ENCODE results near the gene SHC3.

The SHC3 gene

GRCh38 chr9:88969646-88970373 is 208.8 kb downstream of the SHC3 start:
- TF ChIP-seq FOXM1 (IDR thresholded peaks at IDR 0.05; ENCODE audit: borderline replicate concordance, low read depth) (no peak), MAX (IDR thresholded peaks at IDR 0.05) (0 out of 2 replicates have a peak, but pooled peaks have one; percentile 30)

- TF ChIP-seq CEBPB (IDR thresholded peaks at IDR 0.05) (no peak), FOXM1 (IDR thresholded peaks at IDR 0.05; ENCODE audit: borderline replicate concordance, low read depth) (no peak), TEAD4 (IDR thresholded peaks at IDR 0.05) (no peak), REST (IDR thresholded peaks at IDR 0.05; ENCODE audit: low read depth) (no peak), RAD21 (IDR thresholded peaks at IDR 0.05; ENCODE audit: low read depth) (no peak), MAX (IDR thresholded peaks at IDR 0.05) (no peak), TAF1 (IDR thresholded peaks at IDR 0.05; ENCODE audit: low read depth) (no peak), TCF12 (IDR thresholded peaks at IDR 0.05; ENCODE audit: low read depth) (no peak)
Observed at GRCh38 chr9:88968799-88969198, 209.8 kb downstream of the SHC3 start.

- TF ChIP-seq TAF1 (IDR thresholded peaks at IDR 0.05; ENCODE audit: low read depth) = no peak
- no peak for TF ChIP-seq ZBTB7A (IDR thresholded peaks at IDR 0.05; ENCODE audit: low read depth)
- no peak for TF ChIP-seq NFIC (IDR thresholded peaks at IDR 0.05)
- no peak for TF ChIP-seq REST (IDR thresholded peaks at IDR 0.05; ENCODE audit: low read depth)
- TF ChIP-seq EGR1 (IDR thresholded peaks at IDR 0.05) = no peak
- no peak for TF ChIP-seq TEAD4 (IDR thresholded peaks at IDR 0.05)
Observed at GRCh38 chr9:88966894-88967676, 211.5 kb downstream of the SHC3 start.

- no peak for TF ChIP-seq TEAD4 (IDR thresholded peaks at IDR 0.05)
- TF ChIP-seq YY1 (IDR thresholded peaks at IDR 0.05; ENCODE audit: low read depth) = no peak
- no peak for TF ChIP-seq EGR1 (IDR thresholded peaks at IDR 0.05)
- no peak for TF ChIP-seq TCF12 (IDR thresholded peaks at IDR 0.05; ENCODE audit: low read depth)
Observed at GRCh38 chr9:88965473-88965872, 213.1 kb downstream of the SHC3 start.

- TF ChIP-seq REST (IDR thresholded peaks at IDR 0.05; ENCODE audit: low read depth) = no peak
- no peak for TF ChIP-seq ZBTB7A (IDR thresholded peaks at IDR 0.05; ENCODE audit: low read depth)
- TF ChIP-seq CEBPB (IDR thresholded peaks at IDR 0.05) = no peak
- TF ChIP-seq YY1 (IDR thresholded peaks at IDR 0.05; ENCODE audit: low read depth) = no peak
- TF ChIP-seq FOXM1 (IDR thresholded peaks at IDR 0.05; ENCODE audit: borderline replicate concordance, low read depth) = no peak
- TF ChIP-seq EP300 (IDR thresholded peaks at IDR 0.05; ENCODE audit: borderline replicate concordance) = no peak
- no peak for TF ChIP-seq NFIC (IDR thresholded peaks at IDR 0.05)
- no peak for TF ChIP-seq CREB1 (IDR thresholded peaks at IDR 0.05; ENCODE audit: low read depth)
- no peak for TF ChIP-seq TCF12 (IDR thresholded peaks at IDR 0.05; ENCODE audit: low read depth)
Observed at GRCh38 chr9:88960632-88961031, 218.0 kb downstream of the SHC3 start.

Data from Ishikawa (cell line).